WI38 (cell line): Measurements from ENCODE around the gene FEZ2.

Source experiments
- H3K4me3 ChIP-seq: 2 replicates; pipeline ENCODE4 v1.5.1; 2011; ENCODE audit warnings: low read depth, mild to moderate bottlenecking, control low read depth, low read length
- TF ChIP-seq, protein P1 (sequence below): IDR thresholded peaks from 2 replicates; pipeline ENCODE4 v1.5.1; 2012; ENCODE audit warnings: low read depth, mild to moderate bottlenecking, control low read depth, low read length

FEZ2 gene, protein sequence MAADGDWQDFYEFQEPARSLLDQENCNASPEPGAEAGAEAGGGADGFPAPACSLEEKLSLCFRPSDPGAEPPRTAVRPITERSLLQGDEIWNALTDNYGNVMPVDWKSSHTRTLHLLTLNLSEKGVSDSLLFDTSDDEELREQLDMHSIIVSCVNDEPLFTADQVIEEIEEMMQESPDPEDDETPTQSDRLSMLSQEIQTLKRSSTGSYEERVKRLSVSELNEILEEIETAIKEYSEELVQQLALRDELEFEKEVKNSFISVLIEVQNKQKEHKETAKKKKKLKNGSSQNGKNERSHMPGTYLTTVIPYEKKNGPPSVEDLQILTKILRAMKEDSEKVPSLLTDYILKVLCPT

DNA sequence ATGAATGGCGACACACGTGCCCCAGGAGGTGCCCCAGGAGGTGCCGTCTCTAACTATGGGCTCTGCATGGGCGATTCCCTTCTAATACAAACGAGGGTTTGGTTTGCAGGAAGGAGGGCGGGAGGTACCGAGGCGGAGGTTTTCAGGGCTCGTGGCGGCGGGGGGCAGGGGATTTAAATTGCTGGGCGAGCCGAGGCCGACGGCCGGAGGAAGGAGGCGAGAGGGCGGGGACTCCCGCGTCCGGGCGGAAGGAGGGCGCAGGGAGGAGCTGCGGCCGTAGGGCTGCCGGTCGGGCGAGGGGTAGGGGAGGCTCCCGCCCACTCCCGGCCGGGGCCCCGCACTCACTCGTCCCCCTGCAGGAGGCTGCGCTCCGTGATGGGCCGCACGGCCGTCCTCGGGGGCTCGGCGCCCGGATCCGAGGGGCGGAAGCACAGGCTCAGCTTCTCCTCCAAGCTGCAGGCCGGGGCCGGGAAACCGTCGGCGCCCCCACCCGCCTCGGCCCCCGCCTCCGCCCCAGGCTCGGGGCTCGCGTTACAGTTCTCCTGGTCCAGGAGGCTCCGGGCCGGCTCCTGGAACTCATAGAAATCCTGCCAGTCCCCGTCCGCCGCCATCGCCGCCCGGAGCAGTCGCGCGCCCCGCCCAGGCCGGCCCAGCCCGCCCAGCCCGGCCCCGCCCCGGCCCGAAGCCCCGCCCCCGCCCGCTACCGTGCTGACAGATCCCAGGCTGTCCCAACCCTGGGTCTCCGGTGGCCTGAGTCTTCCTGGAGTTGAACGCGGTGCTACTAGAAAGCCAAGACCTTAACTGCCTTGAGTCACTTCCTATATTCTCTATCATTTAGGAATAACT, at the start of gene FEZ2:
FEZ2 (minus strand) TSS at position 637 of the 846 bp plus-strand sequence; CDS start at position 611, 26 bp downstream.
- TF ChIP-seq, protein P1, sequence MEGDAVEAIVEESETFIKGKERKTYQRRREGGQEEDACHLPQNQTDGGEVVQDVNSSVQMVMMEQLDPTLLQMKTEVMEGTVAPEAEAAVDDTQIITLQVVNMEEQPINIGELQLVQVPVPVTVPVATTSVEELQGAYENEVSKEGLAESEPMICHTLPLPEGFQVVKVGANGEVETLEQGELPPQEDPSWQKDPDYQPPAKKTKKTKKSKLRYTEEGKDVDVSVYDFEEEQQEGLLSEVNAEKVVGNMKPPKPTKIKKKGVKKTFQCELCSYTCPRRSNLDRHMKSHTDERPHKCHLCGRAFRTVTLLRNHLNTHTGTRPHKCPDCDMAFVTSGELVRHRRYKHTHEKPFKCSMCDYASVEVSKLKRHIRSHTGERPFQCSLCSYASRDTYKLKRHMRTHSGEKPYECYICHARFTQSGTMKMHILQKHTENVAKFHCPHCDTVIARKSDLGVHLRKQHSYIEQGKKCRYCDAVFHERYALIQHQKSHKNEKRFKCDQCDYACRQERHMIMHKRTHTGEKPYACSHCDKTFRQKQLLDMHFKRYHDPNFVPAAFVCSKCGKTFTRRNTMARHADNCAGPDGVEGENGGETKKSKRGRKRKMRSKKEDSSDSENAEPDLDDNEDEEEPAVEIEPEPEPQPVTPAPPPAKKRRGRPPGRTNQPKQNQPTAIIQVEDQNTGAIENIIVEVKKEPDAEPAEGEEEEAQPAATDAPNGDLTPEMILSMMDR, result no peak
- peak within 1 kb of the TSS; percentile 88 for H3K4me3 ChIP-seq

DNA sequence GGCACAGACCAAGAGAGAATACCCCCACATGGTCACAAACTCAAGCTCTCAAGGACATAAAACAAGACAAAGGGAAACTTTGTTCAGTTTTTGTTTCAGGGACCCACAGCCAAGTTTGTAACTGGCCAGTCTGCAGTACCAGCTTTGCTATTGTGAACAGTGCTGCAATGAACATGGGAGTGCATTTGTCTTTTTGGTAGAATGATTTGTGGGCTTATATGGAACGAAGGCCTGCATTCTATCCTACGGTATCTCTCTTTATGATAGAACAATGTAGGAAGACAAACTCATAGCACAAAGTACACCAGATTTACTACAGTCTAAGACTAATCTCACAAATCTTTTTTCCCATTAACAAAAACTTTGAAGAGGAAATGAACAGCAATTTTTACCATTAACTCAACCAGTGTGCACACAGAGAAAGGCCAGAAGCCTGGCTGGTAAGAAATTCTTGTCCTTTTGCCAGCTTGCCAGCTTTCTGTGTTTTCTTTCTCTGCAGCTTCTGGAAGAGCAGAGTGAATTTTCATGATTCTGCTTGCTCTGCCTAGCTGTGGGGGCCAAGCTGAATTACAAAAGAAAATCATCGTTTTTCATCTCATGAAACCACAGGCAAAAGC, 37.1 kb upstream of the FEZ2 start:
- TF ChIP-seq, protein P1, result no peak
- H3K4me3 ChIP-seq, result no peak overlapping the region

DNA sequence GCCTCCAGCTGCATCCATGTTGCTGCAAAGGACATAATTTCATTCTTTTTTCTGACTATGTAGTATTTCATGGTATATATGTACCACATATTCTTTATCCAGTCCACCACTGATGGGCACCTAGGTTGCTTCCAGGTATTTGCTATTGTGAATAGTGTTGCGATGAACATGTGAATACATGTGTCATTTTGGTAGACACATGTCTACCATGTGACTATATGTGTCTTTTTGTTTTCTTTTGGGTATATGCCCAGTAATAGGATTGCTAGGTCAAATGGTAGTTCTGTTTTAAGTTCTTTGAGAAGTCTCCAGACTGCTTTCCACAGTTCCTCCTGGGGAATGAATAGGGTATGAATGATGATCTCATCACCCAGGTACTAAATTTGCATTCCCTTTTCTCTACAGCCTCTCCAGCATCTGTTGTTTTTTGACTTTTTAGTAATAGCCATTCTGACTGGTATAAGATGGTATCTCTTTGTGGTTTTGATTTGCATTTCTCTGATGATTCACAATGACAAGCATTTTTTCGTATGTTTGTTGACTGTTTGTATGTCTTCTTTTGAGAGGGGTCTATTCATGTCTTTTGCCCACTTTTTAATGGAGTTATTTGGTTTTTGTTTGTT, 35.6 kb upstream of the FEZ2 start:
- TF ChIP-seq, protein P1, result no peak
- H3K4me3 ChIP-seq, result no peak overlapping the region

DNA sequence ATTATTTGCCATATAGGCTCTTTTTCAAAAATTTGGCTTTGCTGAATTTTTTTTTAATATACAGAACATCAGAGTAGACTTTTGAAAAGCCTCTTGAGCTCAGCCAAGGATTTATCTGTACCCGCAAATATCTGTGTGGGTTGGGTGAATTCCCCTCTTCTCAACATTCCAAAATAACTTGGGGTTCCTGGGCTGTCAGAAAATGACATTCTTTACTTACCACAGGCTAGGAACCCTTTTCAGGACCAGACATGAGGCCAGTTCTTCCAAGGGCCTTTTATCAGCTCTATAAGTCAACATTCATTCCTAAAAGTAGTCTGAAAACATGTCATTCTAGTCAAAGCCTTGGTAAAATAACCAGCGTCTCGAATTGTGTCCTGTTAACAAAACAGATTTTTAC, 28.8 kb upstream of the FEZ2 start:
- TF ChIP-seq, protein P1, result no peak
- H3K4me3 ChIP-seq, result no peak overlapping the region

DNA sequence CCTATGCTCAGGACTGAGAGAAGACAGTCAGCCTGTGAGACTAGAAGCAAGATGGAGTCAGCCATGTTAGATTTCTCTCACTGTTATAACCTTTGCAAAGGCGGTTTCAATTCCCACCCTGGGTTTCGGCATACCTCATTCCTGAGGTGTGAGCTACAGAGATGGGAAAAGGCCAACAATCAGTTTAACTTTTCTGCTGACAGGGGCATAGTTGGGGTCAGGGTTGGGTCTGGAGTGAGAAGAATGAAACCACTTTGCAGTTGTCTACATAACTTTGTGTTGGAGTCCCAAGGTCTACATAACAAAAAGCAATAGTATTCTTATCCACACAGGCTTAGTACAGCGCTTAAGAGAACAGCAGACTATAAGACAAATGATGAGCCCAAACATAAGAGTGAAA, 28.1 kb upstream of the FEZ2 start:
- H3K4me3 ChIP-seq, result no peak overlapping the region
- TF ChIP-seq, protein P1, result no peak

DNA sequence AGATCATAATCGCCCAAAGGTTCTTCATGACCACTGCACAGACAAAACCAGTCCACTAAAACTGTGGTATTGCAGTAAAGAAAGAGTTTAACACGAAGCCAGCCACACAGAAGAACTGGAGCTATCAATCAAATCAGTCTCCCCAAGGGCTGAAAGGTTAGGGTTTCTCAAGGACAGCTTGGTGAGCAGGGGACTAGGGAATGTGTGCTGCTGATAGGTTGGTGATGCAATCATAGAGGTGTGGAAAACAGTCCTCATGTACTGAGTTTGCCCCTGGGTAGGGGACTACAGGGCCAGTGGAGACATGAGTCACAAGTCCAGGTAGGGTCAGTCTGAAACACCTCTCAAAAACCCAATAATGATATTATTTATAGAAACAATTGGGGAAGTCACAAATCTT, 27.3 kb upstream of the FEZ2 start:
- no peak overlapping the region for H3K4me3 ChIP-seq
- TF ChIP-seq, protein P1, result no peak
